KG1 (cell line): ENCODE results near the gene CYTH3.
"Not testable (repeated sequence)": the region's sequence is repeated elsewhere in the genome, so short reads cannot be mapped to it uniquely, and the experiment has no call there.

Source experiments
- DNase-seq: peaks from one replicate; lab custom pipeline; 2025; lab: John Stamatoyannopoulos, UW

CYTH3 gene

DNA sequence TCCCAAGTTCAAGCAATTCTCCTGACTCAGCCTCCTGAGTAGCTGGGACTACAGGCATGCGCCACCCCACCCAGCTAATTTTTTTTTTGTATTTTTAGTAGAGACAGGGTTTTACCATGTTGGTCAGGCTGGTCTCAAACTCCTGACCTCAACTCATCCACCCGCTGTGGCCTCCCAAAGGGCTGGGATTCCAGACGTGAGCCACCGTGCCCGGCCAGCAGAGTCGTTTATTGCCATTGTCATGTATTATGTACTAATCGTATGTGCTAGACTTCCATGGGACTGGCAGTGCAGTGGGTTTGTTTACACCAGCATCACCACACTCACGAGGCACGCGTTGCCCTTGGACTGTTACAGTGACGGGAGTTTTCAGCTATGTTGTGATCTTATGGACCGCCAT is 120.9 kb downstream of the CYTH3 start:
- not testable (repeated sequence) for DNase-seq

DNA sequence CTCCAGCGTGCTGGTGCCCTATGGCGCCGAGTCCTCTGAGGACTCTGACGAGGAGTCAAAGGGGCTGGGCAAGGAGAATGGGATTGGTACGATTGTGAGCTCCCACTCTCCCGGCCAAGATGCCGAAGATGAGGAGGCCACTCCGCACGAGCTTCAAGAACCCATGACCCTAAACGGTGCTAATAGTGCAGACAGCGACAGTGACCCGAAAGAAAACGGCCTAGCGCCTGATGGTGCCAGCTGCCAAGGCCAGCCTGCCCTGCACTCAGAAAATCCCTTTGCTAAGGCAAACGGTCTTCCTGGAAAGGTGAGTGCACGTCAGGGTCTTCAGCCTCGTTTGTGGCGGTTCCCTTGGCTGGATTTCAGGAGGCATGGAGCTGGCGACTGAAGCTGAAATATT is 122.4 kb downstream of the CYTH3 start:
- DNase-seq, result no peak

DNA sequence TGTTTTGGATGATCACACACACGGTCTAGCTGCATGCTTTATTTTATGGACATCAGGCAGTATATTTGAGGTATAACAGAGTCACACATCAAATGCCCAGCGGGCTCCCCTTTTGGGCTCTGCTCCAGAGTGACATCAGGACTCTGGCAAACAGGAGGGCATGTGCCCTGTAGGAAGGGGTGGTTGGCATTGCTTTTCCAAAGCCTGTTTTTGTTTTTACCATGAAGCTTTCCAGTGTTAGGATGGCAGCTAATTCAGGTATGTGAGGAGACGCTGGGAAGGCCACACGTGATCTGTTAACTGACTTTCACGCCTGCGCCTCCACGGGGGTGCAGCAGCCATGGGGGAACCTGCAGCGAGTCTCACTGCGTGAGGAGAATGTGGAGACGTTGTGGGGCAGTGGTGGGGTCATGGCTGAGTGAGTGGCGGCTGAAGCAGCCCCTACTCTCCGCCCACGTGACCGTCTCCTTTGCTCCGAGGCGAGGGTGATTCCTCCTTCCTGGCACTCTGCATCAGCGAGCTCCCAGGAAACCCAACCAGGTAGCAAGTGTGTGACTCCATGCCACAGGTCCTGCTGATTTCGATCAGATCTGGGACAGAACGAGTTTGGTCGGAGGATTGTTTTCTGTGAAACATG is 123.6 kb downstream of the CYTH3 start:
- no peak for DNase-seq

DNA sequence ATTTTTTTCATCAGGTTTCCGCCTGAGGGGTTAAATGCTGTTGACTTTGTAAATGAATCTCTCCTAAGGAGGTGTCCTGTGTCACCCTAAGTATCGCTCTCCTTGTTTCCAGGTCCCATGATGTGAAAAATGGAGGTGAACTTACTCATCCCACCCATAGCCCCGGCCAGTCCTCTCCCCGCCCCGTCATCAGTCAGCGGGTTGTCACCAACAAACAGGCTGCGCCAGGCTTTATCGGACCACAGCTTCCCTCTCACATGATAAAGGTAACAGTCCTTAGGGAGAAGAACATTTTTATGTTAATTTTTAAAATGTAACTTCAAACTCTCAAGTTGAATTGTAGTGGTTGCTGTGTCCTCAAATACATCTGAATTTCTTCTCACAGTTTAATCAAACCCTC is 124.8 kb downstream of the CYTH3 start:
- DNase-seq, result no peak

DNA sequence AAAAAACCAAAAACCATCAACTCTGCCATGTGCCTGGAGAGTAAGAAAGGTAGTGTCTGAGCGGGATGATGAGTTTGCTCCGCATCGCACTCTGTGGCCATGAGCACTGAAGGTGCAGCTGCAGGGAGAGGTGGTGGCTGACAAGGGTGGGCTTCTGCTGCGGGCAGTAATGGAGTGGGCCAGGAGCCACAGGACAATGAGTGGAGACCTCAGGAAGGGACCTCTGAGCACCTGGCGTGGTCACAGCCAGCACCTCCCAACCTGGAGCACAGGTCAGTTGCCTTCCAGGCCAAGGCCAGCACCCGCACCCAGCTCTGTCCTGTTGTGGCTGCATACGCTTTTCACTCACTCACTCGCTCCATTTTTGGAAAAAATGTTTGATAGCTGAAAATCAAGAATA is 125.8 kb downstream of the CYTH3 start:
- no peak for DNase-seq

DNA sequence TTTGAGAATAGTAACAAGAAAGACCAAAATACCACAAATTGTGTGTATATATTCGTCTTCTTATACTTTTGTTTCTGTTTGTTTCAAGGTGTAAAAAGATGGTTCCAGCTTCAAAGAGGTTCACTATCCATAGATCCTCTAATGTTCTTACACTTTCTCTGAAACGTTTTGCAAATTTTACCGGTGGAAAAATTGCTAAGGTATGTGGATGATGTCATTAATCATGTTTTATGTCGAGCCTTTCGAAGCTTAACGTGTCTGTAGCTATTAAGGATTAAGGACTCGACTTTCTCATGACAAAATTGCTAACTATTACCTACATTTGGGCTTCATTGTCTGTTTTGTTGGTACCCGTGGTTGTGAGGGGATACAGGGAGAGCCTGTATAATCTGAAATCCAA is 128.4 kb downstream of the CYTH3 start:
- DNase-seq, result no peak

DNA sequence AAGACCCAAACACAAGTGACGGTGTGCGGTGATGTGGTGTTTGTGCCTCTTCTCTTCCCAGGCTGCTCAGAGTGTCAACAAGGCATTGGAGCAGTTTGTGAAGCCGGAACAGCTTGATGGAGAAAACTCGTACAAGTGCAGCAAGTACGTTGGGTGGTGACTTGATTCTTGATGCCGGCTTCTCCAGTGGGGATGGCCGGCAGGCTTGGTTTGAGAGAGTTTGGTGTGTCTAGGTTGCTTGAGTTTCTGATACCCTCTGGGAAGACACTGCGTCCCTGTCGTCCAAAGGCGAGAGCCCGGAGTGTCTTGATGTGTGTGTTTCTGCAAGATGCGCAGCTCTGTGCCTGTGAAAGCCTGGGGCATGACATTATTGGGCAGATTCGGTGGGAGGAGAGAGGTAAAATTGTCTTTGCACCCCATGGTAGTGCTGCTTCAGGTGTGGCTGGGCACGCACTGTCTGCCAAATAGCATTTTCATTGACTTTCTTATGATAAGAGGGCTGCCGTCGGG is 129.5 kb downstream of the CYTH3 start:
- DNase-seq, result no peak

DNA sequence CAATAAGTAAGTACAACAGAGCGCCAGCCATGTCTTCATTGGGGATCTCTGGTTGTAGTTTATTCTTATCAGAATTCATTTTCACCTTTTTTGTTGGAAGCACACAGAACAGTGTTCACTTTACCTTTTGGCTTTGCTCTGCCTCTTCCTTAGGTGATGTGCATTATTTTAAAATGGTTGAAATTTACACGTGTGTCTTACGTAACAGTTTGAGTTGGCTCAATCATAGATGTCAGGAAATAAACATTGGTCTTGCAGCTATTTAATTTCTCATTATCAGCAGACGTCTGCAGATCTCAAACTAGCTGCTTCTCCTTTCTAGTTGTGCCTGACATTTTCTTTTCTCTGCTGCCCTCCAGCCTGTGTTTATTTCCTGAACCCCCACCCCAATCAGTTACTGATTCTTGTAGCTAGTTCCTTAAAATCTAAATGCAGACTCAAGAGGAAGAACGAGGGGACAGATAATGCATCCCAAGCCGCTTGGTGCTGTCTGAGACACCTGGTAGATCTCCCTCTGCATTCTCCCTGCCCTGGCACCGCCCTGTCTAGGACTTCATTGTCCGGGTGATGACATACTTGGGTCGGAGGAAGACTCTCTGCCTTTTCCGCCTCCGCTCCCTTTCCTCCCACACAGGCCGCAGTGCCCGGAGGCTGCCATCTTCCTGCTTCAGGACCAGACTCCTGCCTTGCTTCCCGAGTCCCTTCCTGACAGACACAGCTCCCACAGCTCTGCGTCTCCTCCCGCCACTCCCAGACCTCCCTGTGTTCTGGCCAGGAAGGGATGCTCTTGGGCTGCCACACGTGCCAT is 133.0 kb downstream of the CYTH3 start:
- DNase-seq, result peak; percentile 15

DNA sequence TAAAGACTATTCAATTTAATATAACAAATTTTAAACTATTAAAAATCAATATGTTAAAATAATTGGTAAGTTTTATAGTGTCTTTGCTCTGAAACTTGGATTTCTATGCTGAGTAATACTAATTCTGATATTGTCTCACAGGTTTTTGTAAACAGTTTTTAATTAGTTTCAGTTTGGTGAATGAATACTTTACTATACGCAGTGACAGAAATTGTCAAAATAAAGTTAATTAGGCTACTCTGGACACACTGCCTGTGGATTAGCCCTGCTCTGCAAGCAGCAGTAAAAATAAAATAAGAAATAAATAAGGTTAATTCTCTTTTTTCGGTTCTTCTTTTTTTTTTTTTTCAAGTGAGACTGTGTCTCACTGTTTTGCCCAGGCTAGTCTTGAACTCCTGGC is 135.9 kb downstream of the CYTH3 start:
- DNase-seq, result no peak

DNA sequence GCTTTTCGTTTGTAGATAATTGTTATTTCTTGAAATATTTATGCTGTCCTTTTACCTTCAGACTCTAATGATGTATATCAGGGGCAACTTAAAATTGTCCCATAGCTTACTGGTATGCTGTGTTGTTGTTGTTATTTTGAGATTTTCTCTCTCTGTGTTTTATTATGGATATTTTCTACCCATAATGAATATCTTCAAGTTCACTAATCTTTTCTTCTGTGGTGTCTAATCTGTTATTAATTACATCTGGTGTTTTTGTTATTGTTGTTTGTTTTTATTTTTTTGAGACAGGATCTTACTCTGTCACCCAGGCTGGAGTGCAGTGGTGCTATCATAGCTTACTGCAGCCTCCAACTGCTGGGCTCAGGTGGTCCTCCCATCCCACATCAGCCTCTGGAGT is 139.2 kb downstream of the CYTH3 start:
- no peak for DNase-seq

DNA sequence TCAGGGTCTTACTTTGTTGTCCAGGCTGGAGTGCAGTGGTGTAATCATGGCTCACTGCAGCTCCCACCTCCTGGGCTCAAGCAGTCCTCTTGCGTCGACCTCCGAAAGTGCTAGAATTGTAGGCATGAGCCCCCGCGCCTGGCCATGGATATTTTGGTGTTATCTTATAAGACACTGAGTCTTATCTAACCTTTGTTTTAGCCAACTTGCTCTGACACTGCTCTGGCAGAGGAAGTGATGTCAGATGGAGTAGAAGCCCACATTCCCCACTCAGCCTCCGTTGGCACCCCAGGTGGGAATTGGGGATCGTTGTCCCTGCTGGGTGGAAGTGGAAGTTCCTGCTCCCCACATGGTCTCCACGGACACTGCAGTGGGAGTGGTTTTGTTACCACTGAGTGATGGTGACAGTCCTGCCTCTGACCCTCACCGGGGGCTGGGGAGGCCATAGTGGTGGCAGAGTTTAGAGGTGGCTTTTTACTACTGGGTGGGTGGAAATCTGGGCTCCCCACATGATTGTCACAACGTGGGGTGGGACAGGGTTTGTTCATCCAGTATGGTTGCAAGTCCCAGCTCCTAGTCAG is 142.3 kb downstream of the CYTH3 start:
- no peak for DNase-seq

DNA sequence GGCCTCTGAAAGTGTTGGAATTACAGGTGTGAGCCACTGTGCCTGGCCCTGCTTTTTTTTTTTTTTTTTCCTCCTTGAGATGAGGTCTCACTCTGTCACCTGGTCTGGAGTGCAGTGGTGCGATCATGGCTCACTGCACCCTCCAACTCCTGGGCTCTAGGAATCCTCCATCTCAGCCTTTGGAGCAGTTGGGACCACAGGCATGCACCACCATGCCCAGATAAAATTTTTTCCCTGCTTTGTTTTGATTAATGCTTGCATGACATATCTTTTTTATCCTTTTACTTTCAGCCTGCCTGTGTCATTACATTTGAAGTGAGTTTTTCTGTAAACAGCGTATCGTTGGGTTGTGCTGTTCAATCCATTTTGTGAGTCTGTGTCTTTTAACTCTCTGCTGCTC is 144.2 kb downstream of the CYTH3 start:
- no peak for DNase-seq

DNA sequence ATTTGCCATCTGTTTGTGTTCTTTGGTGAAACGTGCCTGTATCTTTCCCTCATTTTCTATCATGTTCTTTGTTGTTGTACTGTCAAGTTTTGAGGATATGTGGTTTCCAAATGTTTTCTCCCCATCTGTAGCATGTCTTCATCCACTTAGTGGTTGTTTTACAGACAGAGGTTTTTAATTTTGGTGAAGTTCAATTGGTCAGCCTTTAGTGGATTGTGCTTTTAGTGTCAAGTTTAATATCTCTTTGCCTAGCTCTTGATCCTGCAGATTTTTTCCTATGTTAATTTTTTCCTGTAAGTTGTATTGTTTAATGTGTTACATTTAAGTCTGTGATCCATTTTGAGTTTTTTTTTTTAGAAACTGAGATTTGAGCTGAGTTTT is 145.3 kb downstream of the CYTH3 start:
- DNase-seq, result no peak

DNA sequence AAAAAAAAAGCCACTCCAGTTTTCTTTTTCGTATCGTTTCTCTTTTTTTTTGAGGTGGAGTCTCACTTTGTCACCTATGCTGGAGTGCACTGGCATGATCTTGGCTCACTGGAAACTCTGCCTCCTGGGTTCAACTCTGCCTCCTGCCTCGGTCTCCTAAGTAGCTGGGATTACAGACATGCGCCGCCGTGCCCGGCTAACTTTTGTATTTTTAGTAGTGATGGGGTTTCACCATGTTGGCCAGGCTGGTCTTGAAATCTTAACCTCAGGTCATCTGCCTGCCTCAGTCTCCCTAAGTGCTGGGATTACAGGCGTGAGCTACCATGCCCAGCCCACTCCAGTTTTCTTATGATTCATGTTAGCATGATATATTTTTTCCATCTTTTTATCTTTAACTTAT is 148.6 kb downstream of the CYTH3 start:
- DNase-seq, result no peak

DNA sequence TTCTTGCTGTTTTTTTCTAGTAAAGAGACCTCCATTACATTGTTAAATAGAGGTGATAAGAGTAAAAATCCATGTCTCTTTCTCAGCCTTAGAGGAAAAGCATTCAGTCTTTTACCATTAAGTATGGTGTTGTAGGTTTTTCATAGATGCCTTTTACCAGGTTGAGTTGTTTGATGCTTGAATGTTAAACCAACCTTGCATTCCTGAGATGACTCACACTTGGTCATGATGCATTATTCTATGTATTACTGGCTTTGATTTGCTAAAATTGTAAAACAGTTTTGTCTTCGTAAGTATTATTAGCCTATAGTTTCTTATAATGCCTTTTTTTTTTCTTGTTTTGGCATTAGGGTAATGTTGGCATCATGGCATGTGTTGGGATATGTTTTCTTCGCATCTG is 151.3 kb downstream of the CYTH3 start:
- no peak for DNase-seq

DNA sequence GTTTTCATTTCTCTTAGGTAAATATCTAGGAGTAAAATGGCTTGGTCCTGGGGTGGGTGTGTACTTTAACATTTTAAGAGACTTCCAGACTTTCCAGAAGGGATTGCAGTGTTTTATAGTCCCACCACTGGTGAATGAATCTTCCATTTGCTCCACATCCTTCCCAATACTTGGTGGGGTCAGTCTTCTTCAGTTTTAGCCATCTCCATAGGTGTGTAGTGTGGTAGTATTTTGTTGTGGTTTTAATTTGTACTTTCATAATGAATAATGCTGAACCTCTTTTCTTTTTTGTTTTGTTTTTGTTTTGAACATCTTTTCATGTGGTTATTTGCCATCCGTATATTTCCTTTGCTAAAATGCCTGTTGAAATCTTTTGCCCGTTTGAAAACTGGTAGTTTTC is 154.9 kb downstream of the CYTH3 start:
- DNase-seq, result no peak

DNA sequence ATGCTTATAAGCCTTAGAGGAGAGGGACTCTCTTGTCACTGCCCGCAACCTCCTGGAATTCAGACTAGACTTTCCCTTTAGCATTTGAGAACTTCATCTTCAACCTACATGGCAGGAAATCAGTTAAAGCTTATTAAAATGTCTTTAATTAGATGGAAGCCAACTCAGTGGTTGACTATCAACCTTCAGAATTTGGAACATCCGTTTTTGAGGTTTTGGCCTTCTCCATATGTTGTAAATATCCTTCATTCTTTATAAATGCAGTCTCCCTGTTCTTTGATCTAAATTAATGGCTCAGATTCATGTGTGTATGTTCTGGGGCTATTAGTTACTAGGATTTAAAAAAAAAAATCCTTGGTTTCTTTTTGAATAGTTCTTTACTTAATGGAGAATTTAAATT is 156.2 kb downstream of the CYTH3 start:
- DNase-seq, result no peak
